Measurements from ENCODE around the gene SMIM12. TPM values are rescaled to one million over a fixed set of nuclear protein-coding genes. Genes with fewer than 3 reads are reported as not detected.

Gene SMIM12
- total and polyA plus RNA-seq, 2 of the 8 experiments (the other 6 are each of a cell fraction or from before 2014, with no cell fraction given) = 40.9 to 49.2 TPM

DNA sequence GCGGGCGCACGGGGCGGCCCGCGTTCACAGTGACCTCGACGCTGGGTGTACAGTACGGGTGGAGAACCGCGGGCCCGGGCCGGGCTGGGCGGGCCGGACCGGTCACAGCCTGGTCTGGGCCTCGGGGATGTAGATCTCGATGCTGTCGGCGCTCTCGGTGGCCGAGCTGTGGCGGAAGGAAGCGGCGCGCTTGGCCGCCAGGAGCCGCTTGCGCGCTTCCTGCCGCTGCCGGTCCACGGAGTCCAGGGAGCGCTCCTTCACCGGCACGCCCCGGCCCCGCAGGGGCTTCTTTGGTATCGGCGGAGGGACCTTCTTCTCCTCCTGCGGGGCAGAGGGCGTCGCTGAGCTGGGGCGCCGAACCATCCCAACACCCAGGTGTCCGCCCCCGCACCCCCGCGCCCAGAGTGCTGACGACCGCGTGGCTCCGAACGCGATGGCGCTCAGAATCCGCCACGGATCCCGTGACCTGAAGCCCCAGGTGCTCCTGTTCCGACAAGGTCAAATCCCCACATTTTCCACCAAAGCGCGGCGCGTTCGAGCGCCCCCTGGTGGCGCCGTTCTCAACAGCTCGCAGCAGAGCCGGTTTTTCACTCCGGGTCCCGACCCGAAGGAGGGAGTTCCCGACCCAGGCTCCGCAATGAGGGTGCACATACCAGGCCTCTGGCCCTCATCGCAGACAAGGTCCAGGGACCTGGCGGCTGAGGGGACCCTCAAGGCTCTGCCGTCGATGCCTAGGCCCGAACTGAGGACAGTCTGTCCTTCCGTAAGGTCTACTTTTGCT, 6.6 kb upstream of the SMIM12 start (continued):
- TF ChIP-seq, protein P1, sequence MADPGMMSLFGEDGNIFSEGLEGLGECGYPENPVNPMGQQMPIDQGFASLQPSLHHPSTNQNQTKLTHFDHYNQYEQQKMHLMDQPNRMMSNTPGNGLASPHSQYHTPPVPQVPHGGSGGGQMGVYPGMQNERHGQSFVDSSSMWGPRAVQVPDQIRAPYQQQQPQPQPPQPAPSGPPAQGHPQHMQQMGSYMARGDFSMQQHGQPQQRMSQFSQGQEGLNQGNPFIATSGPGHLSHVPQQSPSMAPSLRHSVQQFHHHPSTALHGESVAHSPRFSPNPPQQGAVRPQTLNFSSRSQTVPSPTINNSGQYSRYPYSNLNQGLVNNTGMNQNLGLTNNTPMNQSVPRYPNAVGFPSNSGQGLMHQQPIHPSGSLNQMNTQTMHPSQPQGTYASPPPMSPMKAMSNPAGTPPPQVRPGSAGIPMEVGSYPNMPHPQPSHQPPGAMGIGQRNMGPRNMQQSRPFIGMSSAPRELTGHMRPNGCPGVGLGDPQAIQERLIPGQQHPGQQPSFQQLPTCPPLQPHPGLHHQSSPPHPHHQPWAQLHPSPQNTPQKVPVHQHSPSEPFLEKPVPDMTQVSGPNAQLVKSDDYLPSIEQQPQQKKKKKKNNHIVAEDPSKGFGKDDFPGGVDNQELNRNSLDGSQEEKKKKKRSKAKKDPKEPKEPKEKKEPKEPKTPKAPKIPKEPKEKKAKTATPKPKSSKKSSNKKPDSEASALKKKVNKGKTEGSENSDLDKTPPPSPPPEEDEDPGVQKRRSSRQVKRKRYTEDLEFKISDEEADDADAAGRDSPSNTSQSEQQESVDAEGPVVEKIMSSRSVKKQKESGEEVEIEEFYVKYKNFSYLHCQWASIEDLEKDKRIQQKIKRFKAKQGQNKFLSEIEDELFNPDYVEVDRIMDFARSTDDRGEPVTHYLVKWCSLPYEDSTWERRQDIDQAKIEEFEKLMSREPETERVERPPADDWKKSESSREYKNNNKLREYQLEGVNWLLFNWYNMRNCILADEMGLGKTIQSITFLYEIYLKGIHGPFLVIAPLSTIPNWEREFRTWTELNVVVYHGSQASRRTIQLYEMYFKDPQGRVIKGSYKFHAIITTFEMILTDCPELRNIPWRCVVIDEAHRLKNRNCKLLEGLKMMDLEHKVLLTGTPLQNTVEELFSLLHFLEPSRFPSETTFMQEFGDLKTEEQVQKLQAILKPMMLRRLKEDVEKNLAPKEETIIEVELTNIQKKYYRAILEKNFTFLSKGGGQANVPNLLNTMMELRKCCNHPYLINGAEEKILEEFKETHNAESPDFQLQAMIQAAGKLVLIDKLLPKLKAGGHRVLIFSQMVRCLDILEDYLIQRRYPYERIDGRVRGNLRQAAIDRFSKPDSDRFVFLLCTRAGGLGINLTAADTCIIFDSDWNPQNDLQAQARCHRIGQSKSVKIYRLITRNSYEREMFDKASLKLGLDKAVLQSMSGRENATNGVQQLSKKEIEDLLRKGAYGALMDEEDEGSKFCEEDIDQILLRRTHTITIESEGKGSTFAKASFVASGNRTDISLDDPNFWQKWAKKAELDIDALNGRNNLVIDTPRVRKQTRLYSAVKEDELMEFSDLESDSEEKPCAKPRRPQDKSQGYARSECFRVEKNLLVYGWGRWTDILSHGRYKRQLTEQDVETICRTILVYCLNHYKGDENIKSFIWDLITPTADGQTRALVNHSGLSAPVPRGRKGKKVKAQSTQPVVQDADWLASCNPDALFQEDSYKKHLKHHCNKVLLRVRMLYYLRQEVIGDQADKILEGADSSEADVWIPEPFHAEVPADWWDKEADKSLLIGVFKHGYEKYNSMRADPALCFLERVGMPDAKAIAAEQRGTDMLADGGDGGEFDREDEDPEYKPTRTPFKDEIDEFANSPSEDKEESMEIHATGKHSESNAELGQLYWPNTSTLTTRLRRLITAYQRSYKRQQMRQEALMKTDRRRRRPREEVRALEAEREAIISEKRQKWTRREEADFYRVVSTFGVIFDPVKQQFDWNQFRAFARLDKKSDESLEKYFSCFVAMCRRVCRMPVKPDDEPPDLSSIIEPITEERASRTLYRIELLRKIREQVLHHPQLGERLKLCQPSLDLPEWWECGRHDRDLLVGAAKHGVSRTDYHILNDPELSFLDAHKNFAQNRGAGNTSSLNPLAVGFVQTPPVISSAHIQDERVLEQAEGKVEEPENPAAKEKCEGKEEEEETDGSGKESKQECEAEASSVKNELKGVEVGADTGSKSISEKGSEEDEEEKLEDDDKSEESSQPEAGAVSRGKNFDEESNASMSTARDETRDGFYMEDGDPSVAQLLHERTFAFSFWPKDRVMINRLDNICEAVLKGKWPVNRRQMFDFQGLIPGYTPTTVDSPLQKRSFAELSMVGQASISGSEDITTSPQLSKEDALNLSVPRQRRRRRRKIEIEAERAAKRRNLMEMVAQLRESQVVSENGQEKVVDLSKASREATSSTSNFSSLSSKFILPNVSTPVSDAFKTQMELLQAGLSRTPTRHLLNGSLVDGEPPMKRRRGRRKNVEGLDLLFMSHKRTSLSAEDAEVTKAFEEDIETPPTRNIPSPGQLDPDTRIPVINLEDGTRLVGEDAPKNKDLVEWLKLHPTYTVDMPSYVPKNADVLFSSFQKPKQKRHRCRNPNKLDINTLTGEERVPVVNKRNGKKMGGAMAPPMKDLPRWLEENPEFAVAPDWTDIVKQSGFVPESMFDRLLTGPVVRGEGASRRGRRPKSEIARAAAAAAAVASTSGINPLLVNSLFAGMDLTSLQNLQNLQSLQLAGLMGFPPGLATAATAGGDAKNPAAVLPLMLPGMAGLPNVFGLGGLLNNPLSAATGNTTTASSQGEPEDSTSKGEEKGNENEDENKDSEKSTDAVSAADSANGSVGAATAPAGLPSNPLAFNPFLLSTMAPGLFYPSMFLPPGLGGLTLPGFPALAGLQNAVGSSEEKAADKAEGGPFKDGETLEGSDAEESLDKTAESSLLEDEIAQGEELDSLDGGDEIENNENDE (IDR thresholded peaks at IDR 0.05; ENCODE audit: insufficient replicate concordance, low read length) = no peak
- TF ChIP-seq, protein P2, sequence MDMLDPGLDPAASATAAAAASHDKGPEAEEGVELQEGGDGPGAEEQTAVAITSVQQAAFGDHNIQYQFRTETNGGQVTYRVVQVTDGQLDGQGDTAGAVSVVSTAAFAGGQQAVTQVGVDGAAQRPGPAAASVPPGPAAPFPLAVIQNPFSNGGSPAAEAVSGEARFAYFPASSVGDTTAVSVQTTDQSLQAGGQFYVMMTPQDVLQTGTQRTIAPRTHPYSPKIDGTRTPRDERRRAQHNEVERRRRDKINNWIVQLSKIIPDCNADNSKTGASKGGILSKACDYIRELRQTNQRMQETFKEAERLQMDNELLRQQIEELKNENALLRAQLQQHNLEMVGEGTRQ (IDR thresholded peaks at IDR 0.05; ENCODE audit: low read length) = no peak
- TF ChIP-seq RAD21 (IDR thresholded peaks at IDR 0.05 in 1 of 2, conservative IDR thresholded peaks at IDR 0.05 in 1 of 2; ENCODE audit: low read depth in 2 of 2, low read length in 2 of 2) (peak; percentile 46 to 61), SAP30 (IDR thresholded peaks at IDR 0.05; ENCODE audit: insufficient read depth, insufficient replicate concordance, low read length) (no peak)
